Left ventricle myocardium inferior (tissue), 1 donor: Measurements from ENCODE around the gene ZNF384. TPM values are rescaled to one million over a fixed set of nuclear protein-coding genes. Genes with fewer than 3 reads are reported as not detected.

Experiments used
- DNase-seq: peaks from one replicate; pipeline ENCODE4 v3.0.0-alpha.2; 2020
- H3K27ac ChIP-seq: fragments of 200-600 bp; replicated peaks from 2 replicates; pipeline ENCODE4 v1.8.0; 2021
- H3K27me3 ChIP-seq: fragments of 200-600 bp; 2 replicates; pipeline ENCODE4 v1.8.0; 2021; ENCODE audit warnings: low read depth
- H3K36me3 ChIP-seq: fragments of 200-600 bp; 2 replicates; pipeline ENCODE4 v1.8.0; 2021
- H3K4me1 ChIP-seq: fragments of 200-600 bp; 2 replicates; pipeline ENCODE4 v1.8.0; 2021
- H3K4me3 ChIP-seq: fragments of 200-600 bp; 2 replicates; pipeline ENCODE4 v1.8.0; 2021; ENCODE audit warnings: mild to moderate bottlenecking, moderate library complexity
- H3K9me3 ChIP-seq: fragments of 200-600 bp; replicated peaks from 2 replicates; pipeline ENCODE4 v1.8.0; 2021
- intact Hi-C: fragments of 100-400 bp; cut with micrococcal nuclease; formaldehyde crosslinking; loops from one replicate; pipeline ENCODE4 v1.11.0; 2022
- total RNA-seq: library from RNA; stranded (reverse); fragmentation: NEBNext Ultra II Directional; extraction: Animal tissue kit (Norgen Biotek cat#: 25700); gene quantifications from one replicate; pipeline ENCODE4 v1.2.1, GENCODE V29; 2021
- TF ChIP-seq, protein P1 (sequence below): fragments of 200-600 bp; IDR thresholded peaks from 2 replicates; pipeline ENCODE4 v1.8.0; 2021; ENCODE audit warnings: antibody characterized with exemption, mild to moderate bottlenecking, borderline replicate concordance
- donor health status: DM: no; HTN: yes; CAD: no; lungs with severe emphysema.

The ZNF384 gene
- total RNA-seq, 1 donor from 2014 or later = 26.5 TPM

DNA sequence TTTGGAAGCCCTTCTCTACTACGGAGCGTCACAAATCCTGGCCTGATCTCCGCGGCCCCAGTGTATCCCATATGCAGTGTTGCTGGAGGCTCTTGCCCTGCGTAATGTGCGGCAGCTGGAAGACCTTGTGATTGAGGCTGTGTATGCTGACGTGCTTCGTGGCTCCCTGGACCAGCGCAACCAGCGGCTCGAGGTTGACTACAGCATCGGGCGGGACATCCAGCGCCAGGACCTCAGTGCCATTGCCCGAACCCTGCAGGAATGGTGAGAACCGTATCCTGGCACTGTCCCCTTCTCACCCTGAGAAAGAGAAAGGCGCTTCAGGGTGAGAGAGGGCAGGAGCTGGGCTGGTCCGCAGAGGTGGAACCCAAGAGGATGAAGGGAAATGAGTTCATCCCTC, 40.0 kb upstream of the ZNF384 start:
- no peaks in the 10 kb centered on the region for H3K9me3 ChIP-seq
- intact Hi-C loops = no loop called here
- H3K4me3 ChIP-seq = no peak overlapping the region
- TF ChIP-seq, protein P1, sequence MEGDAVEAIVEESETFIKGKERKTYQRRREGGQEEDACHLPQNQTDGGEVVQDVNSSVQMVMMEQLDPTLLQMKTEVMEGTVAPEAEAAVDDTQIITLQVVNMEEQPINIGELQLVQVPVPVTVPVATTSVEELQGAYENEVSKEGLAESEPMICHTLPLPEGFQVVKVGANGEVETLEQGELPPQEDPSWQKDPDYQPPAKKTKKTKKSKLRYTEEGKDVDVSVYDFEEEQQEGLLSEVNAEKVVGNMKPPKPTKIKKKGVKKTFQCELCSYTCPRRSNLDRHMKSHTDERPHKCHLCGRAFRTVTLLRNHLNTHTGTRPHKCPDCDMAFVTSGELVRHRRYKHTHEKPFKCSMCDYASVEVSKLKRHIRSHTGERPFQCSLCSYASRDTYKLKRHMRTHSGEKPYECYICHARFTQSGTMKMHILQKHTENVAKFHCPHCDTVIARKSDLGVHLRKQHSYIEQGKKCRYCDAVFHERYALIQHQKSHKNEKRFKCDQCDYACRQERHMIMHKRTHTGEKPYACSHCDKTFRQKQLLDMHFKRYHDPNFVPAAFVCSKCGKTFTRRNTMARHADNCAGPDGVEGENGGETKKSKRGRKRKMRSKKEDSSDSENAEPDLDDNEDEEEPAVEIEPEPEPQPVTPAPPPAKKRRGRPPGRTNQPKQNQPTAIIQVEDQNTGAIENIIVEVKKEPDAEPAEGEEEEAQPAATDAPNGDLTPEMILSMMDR = no peak
- no peaks in the 10 kb centered on the region for H3K27me3 ChIP-seq
- H3K4me1 ChIP-seq = peaks cover 15% of the 10 kb centered on the region
- H3K27ac ChIP-seq = no peak overlapping the region
- peaks cover 57% of the 10 kb centered on the region for H3K36me3 ChIP-seq
- no peak for DNase-seq

DNA sequence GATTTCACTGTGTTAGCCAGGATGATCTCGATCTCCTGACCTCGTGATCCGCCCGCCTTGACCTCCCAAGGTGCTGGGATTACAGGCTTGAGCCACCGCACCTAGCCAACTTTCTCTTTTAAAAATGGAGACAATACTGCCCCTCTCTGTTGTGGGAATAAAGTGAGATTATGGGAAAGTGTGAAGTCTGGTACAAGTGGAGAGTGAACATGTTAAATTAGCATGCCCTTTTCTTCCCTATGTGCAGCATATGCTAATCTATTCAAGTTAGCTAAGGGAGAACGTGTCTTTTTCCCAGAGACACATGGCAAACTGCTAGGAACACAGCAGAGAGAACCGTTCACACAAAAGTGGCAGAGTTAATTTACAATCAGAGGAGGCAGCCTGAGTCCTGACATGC, 36.2 kb upstream of the ZNF384 start:
- H3K36me3 ChIP-seq = peaks cover 33% of the 10 kb centered on the region
- no peak overlapping the region for H3K4me3 ChIP-seq
- intact Hi-C loops = no loop called here
- H3K4me1 ChIP-seq = peaks cover 23% of the 10 kb centered on the region
- DNase-seq = no peak
- TF ChIP-seq, protein P1 = no peak
- no peaks in the 10 kb centered on the region for H3K9me3 ChIP-seq
- H3K27ac ChIP-seq = no peak overlapping the region
- H3K27me3 ChIP-seq = no peaks in the 10 kb centered on the region

DNA sequence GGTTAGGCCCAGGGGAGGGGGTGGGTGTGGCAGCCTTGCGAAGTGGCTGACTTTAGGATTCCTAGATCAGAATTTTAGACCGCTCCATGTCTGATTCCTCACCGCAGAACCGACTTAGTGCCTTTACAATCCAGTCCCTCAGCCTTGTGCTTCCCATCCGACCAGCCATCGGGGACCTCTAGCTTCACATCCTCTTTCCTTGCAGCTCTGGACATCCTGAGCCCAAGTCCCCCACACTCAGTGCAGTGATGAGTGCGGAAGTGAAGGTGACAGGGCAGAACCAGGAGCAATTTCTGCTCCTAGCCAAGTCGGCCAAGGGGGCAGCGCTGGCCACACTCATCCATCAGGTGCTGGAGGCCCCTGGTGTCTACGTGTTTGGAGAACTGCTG, 35.2 kb upstream of the ZNF384 start:
- no peaks in the 10 kb centered on the region for H3K27me3 ChIP-seq
- TF ChIP-seq, protein P1 = no peak
- H3K4me3 ChIP-seq = peak overlapping the region; percentile 71
- H3K36me3 ChIP-seq = peaks cover 23% of the 10 kb centered on the region
- H3K27ac ChIP-seq = peak overlapping the region; percentile 92
- peaks cover 23% of the 10 kb centered on the region for H3K4me1 ChIP-seq
- no peaks in the 10 kb centered on the region for H3K9me3 ChIP-seq
- intact Hi-C loops = no loop called here
- DNase-seq = no peak

DNA sequence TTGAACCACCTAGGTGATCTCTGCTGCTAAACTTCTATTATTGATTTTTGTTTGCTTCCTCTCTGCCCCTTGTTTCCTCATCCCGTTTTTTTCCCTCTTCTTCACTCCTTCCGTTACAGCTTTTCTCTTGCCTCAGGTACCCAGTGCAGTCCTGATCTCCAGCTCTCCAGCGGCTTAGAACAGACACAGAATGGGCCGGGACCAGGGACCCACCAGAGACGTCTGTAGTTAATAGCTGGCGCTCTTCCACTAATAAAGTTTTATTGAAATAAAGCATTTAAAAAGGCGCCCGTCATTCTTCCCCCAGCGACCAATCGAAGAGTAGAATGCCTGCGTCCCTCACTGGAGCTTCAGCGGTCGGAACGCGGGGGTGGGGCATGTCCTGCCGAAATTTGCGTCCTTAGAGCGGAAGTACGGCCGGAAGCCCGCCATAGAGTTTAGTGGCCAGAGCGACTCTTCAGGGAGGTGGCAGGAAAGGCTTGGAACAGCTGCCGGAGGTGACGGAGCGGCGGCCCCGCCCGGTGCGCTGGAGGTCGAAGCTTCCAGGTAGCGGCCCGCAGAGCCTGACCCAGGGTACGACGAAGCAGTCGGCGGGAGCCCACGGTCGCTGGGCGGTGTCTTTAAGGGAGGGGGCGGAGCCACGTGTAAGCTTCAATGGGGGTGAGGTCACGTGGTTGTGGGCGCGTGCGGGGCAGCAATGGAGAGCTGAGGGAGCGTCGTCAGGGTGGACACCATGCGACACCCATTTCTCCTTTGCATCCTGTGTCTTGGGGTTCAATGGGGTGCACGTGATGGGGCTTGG, 34.6 kb upstream of the ZNF384 start, which contains the start of gene COPS7A:
TSS of gene COPS7A (plus strand) at position 440 of the 802 bp plus-strand sequence. CDS start 611 bp downstream, outside the sequence.
- intact Hi-C loops = no loop called here
- peak; percentile 99 for DNase-seq
- H3K4me1 ChIP-seq = peaks cover 23% of the 10 kb centered on the region
- H3K9me3 ChIP-seq = no peaks in the 10 kb centered on the region
- TF ChIP-seq, protein P1 = no peak
- H3K36me3 ChIP-seq = peaks cover 17% of the 10 kb centered on the region
- H3K4me3 ChIP-seq = peak within 1 kb of the TSS; percentile 71
- peak within 1 kb of the TSS; percentile 92 for H3K27ac ChIP-seq
- no peaks in the 10 kb centered on the region for H3K27me3 ChIP-seq

DNA sequence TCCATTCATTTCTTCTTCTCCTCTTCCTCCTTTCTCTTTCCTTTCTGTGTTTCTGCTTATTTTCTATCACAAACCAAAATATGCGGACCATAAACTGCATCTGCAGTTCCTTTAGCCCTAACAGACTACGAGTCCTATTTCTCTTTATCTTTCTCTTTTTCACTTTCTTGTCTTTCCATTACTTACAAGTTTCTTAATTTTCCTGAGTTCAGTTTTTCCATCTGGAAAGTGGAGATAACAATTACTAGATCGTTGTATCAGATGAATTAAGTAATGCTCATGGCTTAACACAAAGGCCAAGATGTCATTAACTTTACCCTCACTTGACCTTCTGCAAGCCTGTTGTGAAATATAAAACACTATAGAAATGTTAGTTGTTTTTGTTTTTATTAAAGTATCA, 33.7 kb upstream of the ZNF384 start:
- intact Hi-C loops = no loop called here
- Histone ChIP-seq H3K9me3 (no peaks in the 10 kb centered on the region), H3K27ac (no peak overlapping the region), H3K36me3 (peaks cover 8% of the 10 kb centered on the region), H3K27me3 (no peaks in the 10 kb centered on the region), H3K4me1 (peaks cover 23% of the 10 kb centered on the region), H3K4me3 (no peak overlapping the region)
- DNase-seq = no peak
- TF ChIP-seq, protein P1 = no peak
